DND-41 (cell line): ENCODE measurements around the gene GCN1.

Experiments
- CTCF ChIP-seq: IDR thresholded peaks from 2 replicates; pipeline ENCODE4 v1.5.1; 2012; ENCODE audit warnings: borderline replicate concordance, low read length, moderate library complexity, mild to moderate bottlenecking; ENCODE audit not compliant: poor library complexity, severe bottlenecking; ENCODE audit errors: extremely low read depth
- EZH2 ChIP-seq: IDR thresholded peaks from 3 replicates; pipeline ENCODE4 v1.6.1; 2012; ENCODE audit warnings: borderline replicate concordance, low read depth, mild to moderate bottlenecking, moderate library complexity, low read length, inconsistent platforms; ENCODE audit not compliant: severe bottlenecking

GRCh38 chr12:120227233-120228040 lies 32.9 kb upstream of the GCN1 start:
- no peak for TF ChIP-seq CTCF
- no peak for TF ChIP-seq EZH2
